HepG2 (cell line): ENCODE results near the gene NLE1. TPM values are rescaled to one million over a fixed set of nuclear protein-coding genes. Genes with fewer than 3 reads are reported as not detected.

Experiments
- AHDC1 ChIP-seq: sonication (generic); formaldehyde crosslinking; IDR thresholded peaks from 2 replicates; pipeline ENCODE4 v1.5.1; 2020; ENCODE audit warnings: mild to moderate bottlenecking, missing genetic modification reagents, borderline replicate concordance
- CREB1 ChIP-seq, 2 experiments: fragments of 450-650 bp in 1 of 2; IDR thresholded peaks; 2 replicates each; pipeline ENCODE4 v1.6.1; 2016 to 2017; ENCODE audit warnings: control low read depth in 1 of 2, mild to moderate bottlenecking in 1 of 2, missing compliant biosample characterization in 1 of 2, missing genetic modification characterization in 1 of 2
- HDAC2 ChIP-seq: sonication (generic); formaldehyde crosslinking; IDR thresholded peaks from 2 replicates; pipeline ENCODE4 v1.4.0; 2020; ENCODE audit warnings: missing genetic modification reagents
- HNF4G ChIP-seq, 2 experiments: sonication (generic) in 1 of 2; formaldehyde crosslinking in 1 of 2; IDR thresholded peaks; 2 replicates each; pipeline versions ENCODE4 v1.4.0 to v1.6.1; 2011 to 2020; ENCODE audit warnings: borderline replicate concordance in 2 of 2, low read depth in 2 of 2, mild to moderate bottlenecking in 2 of 2, low read length in 1 of 2, missing genetic modification reagents in 1 of 2, moderate library complexity in 1 of 2
- HOXA7 ChIP-seq: sonication (generic); formaldehyde crosslinking; IDR thresholded peaks from 2 replicates; pipeline ENCODE4 v1.8.1; 2022; ENCODE audit warnings: mild to moderate bottlenecking, missing genetic modification reagents, moderate library complexity
- PHF5A ChIP-seq: IDR thresholded peaks from one replicate; pipeline ENCODE4 v1.6.1; 2018; ENCODE audit warnings: low read depth, missing genetic modification reagents; ENCODE audit not compliant: unreplicated experiment
- ZHX1 ChIP-seq: sonication (generic); formaldehyde crosslinking; IDR thresholded peaks from 2 replicates; pipeline ENCODE4 v1.8.1; 2022; ENCODE audit warnings: low read depth, mild to moderate bottlenecking, missing genetic modification reagents
- ZNF746 ChIP-seq: sonication (generic); formaldehyde crosslinking; IDR thresholded peaks from 2 replicates; pipeline ENCODE4 v1.8.0; 2022; ENCODE audit warnings: mild to moderate bottlenecking, missing genetic modification reagents
- polyA plus RNA-seq, 8 experiments: library from polyadenylated mRNA; depleted of rRNA in 3 of 8; stranded (reverse) in 7 of 8; unstranded in 1 of 8; fragments of >200 nt; fragmentation: Illumina TruSeq in 4 of 8; extraction: Trizol in 4 of 8; gene quantifications; 2 replicates each; pipeline versions ENCODE4 v1.2.1 to v1.2.3, GENCODE V29; 2011 to 2016; ENCODE audit warnings: low read depth in 4 of 8, missing spikeins in 1 of 8, mixed read lengths in 1 of 8; ENCODE audit not compliant: insufficient read depth in 1 of 8
- total RNA-seq, 5 experiments: library from RNA; depleted of rRNA; stranded (reverse); fragments of >200 nt; fragmentation: Illumina TruSeq; extraction: Trizol; gene quantifications; 2 replicates each; pipeline ENCODE4 v1.2.3, GENCODE V29; 2016; ENCODE audit warnings: low read depth in 1 of 5
- TF ChIP-seq, protein P1 (sequence below): sonication (generic); formaldehyde crosslinking; IDR thresholded peaks from 2 replicates; pipeline ENCODE4 v1.5.0; 2020; ENCODE audit warnings: mild to moderate bottlenecking, missing genetic modification reagents, borderline replicate concordance

NLE1 gene
- total and polyA plus RNA-seq, 2 of the 13 experiments (the other 11 are each of a cell fraction or from before 2014, with no cell fraction given) = 20.3 to 34.5 TPM

DNA sequence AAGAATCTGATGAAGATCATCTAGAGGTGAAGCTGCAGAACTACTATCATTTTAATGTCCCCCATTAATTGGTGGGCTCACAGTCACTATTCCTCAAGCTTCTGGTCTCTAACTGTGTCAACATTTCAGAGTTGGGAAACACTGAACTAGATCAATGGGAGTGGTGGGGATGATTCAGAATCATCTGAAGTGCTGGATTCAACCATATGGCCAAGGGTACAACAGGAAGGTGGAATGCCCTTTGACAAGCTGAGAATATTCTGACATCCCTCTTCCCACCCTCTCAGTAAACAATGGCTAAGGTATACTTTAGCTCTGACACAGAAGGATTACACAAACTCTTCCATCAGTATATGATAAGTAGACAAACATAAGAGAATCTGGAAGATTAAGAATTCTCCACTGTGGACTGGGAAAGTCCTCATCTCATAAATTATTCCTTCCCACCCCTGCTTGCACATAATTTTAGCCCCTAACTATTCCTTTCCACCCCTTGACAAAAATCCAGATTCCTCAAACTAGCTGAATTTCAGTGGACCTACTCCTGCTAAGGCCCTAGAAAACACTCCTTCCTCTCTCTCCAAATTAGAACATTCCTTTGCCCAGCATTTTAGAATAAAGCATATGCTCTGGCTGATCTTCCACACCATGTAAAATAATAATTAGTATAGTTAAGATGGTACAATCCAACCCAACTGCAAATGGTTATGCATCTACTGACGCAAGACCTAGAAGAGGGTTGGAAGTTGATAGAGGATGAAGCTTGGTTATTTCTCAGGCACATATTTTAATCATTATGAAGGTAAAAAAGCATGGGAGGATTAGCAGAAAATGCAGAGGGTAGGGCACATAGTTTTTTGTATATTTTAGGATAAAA, 62.3 kb downstream of the NLE1 start (continued):
- TF ChIP-seq CREB1 (IDR thresholded peaks at IDR 0.05) = no peak
- peak; percentile 64 for TF ChIP-seq CREB1 (CRISPR knock-in tag; IDR thresholded peaks at IDR 0.05)
- no peak for TF ChIP-seq HOXA7 (CRISPR knock-in tag)
- TF ChIP-seq PHF5A (CRISPR knock-in tag) = peak; percentile 46
- peak; percentile 23; the same call in 1 of the 2 replicates for TF ChIP-seq HNF4G (IDR thresholded peaks at IDR 0.05; ENCODE audit: borderline replicate concordance, low read depth, low read length)
- TF ChIP-seq HNF4G (CRISPR knock-in tag; IDR thresholded peaks at IDR 0.05; ENCODE audit: borderline replicate concordance, low read depth) = no peak
- TF ChIP-seq HDAC2 (CRISPR knock-in tag) = peak; percentile 74
- no peak for TF ChIP-seq ZHX1 (CRISPR knock-in tag)
- TF ChIP-seq, protein P1, sequence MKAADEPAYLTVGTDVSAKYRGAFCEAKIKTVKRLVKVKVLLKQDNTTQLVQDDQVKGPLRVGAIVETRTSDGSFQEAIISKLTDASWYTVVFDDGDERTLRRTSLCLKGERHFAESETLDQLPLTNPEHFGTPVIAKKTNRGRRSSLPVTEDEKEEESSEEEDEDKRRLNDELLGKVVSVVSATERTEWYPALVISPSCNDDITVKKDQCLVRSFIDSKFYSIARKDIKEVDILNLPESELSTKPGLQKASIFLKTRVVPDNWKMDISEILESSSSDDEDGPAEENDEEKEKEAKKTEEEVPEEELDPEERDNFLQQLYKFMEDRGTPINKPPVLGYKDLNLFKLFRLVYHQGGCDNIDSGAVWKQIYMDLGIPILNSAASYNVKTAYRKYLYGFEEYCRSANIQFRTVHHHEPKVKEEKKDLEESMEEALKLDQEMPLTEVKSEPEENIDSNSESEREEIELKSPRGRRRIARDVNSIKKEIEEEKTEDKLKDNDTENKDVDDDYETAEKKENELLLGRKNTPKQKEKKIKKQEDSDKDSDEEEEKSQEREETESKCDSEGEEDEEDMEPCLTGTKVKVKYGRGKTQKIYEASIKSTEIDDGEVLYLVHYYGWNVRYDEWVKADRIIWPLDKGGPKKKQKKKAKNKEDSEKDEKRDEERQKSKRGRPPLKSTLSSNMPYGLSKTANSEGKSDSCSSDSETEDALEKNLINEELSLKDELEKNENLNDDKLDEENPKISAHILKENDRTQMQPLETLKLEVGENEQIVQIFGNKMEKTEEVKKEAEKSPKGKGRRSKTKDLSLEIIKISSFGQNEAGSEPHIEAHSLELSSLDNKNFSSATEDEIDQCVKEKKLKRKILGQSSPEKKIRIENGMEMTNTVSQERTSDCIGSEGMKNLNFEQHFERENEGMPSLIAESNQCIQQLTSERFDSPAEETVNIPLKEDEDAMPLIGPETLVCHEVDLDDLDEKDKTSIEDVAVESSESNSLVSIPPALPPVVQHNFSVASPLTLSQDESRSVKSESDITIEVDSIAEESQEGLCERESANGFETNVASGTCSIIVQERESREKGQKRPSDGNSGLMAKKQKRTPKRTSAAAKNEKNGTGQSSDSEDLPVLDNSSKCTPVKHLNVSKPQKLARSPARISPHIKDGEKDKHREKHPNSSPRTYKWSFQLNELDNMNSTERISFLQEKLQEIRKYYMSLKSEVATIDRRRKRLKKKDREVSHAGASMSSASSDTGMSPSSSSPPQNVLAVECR (CRISPR knock-in tag) = peak; percentile 32; the same call in 1 of the 2 replicates
- TF ChIP-seq ZNF746 (CRISPR knock-in tag) = no peak
- TF ChIP-seq AHDC1 (CRISPR knock-in tag) = peak; percentile 81; the same call in 1 of the 2 replicates
